Epithelial cell of proximal tubule (primary cell): ENCODE measurements around the gene SRSF10. TPM values are rescaled to one million over a fixed set of nuclear protein-coding genes. Genes with fewer than 3 reads are reported as not detected.
A peak's percentile ranks its signal among the peaks of the same experiment; 100 is the strongest.
"Not testable (repeated sequence)": the region's sequence is repeated elsewhere in the genome, so short reads cannot be mapped to it uniquely, and the experiment has no call there.

Source experiments
- DNase-seq: peaks from one replicate; pipeline ENCODE4 v3.0.0-alpha.2; 2011; ENCODE audit warnings: low read depth
- H3K4me3 ChIP-seq: 2 replicates; pipeline ENCODE4 v1.5.1; 2011; ENCODE audit warnings: low read depth, mild to moderate bottlenecking, low read length
- total RNA-seq: library from RNA; depleted of rRNA; stranded (reverse); fragments of >200 nt; gene quantifications from 2 replicates; pipeline ENCODE4 v1.2.3, GENCODE V29; 2015
- TF ChIP-seq, protein P1 (sequence below): conservative IDR thresholded peaks from 2 replicates; pipeline ENCODE4 v1.5.1; 2012; ENCODE audit warnings: low read depth, mild to moderate bottlenecking, low read length

The SRSF10 gene
- total RNA-seq, 1 donor from 2014 or later: 97.3 TPM

GRCh38 chr1:23995431-23995837 is 15.3 kb upstream of the SRSF10 start:
- TF ChIP-seq, protein P1, sequence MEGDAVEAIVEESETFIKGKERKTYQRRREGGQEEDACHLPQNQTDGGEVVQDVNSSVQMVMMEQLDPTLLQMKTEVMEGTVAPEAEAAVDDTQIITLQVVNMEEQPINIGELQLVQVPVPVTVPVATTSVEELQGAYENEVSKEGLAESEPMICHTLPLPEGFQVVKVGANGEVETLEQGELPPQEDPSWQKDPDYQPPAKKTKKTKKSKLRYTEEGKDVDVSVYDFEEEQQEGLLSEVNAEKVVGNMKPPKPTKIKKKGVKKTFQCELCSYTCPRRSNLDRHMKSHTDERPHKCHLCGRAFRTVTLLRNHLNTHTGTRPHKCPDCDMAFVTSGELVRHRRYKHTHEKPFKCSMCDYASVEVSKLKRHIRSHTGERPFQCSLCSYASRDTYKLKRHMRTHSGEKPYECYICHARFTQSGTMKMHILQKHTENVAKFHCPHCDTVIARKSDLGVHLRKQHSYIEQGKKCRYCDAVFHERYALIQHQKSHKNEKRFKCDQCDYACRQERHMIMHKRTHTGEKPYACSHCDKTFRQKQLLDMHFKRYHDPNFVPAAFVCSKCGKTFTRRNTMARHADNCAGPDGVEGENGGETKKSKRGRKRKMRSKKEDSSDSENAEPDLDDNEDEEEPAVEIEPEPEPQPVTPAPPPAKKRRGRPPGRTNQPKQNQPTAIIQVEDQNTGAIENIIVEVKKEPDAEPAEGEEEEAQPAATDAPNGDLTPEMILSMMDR: no peak
- no peak overlapping the region for H3K4me3 ChIP-seq
- no peak for DNase-seq

GRCh38 chr1:23992011-23992410 is 11.9 kb upstream of the SRSF10 start:
- not testable (repeated sequence) for H3K4me3 ChIP-seq

DNA sequence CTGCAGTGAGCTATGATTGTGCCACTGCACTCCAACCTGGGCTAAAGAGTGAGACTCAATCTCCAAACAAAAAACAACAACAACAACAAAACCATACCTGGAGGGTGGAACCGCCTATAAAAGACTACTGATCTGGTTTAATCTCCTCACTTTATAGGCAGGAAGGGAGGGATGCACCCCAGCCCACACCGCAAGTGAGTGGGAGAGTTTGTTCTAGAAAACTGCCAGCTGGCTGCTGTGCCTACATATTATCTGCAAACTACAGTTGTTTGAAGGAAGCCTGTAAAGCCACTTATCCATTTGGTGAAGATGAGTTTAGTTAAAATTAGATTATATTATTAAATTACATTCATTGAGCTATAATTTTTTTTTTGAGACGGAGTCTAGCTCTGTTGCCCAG is 9.1 kb upstream of the SRSF10 start:
- DNase-seq: no peak
- TF ChIP-seq, protein P1: no peak
- H3K4me3 ChIP-seq: no peak overlapping the region

More at GRCh38 chr1:23992011-23992410, 11.9 kb upstream of the SRSF10 start:
- DNase-seq: not testable (repeated sequence)

GRCh38 chr1:23987038-23987437 is 6.9 kb upstream of the SRSF10 start:
- not testable (repeated sequence) for DNase-seq, H3K4me3 ChIP-seq

DNA sequence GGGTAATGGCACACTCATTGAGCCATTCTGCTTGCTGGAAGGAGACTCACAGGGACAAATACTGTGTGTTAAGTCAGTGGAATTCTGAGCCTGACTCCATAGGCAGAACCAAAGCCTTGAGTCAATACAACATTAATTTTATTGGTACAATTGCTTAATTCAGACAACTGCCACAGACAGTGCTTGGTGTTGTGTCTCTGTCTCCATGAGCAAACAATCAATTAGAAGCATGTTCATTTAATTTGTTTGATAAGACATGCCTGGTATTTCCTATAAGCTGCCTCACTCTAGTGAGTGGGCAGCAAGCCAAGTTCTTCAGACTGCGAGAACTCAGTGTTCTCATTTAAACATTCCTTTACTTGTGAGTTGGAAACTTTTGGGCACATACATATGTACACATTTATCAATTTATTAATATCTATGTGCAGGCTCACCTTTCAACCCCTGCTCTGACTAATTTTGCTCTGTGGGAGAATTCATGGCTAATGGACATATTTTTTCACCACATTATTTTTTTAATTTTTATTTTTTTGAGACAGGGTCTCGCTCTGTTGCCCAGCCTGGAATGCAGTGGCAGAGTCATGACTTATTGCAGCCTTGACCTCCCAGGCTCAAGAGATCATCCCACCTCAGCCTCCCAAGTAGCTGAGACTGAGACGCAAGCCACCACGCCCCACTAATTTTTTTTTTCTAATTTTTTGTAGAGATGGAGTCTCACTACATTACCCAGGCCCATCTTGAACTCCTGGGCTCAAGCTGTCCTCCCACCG is 4.5 kb upstream of the SRSF10 start:
- DNase-seq: no peak
- no peak overlapping the region for H3K4me3 ChIP-seq
- TF ChIP-seq, protein P1: no peak

DNA sequence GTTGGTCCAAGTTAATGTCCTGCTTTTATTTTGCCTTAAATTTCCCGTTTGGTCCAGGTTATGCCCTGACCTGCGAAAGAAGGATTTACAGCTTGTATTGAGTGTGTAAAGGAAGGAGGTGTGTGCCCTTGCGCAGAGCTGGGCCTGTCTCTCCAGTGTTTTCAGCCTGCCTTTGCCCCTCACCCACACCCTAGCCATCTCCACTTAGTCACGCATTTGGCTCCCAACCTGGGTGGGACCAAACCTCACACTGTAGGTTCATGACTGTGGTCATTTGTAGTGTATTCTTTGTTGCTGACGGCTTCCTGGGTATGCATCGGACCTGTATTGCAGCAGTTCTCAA is 572 bp upstream of the SRSF10 start:
- TF ChIP-seq, protein P1: no peak
- no peak for DNase-seq

GRCh38 chr1:23979387-23979880 is 693 bp downstream of the SRSF10 start:
- no peak for DNase-seq
- peak overlapping the region; percentile 81 for H3K4me3 ChIP-seq
- TF ChIP-seq, protein P1: no peak

More for the DNA sequence above, 572 bp upstream of the SRSF10 start:
- peak overlapping the region; percentile 81 for H3K4me3 ChIP-seq

- peak overlapping the region; percentile 81 for H3K4me3 ChIP-seq
- TF ChIP-seq, protein P1: no peak
- no peak for DNase-seq
Observed at GRCh38 chr1:23978805-23979204, 1.3 kb downstream of the SRSF10 start.
